Mammary epithelial cell (primary cell): Measurements from ENCODE around the gene ACKR4.

Experiments used
- CTCF ChIP-seq, 2 donors: IDR thresholded peaks in 1 of 2; conservative IDR thresholded peaks in 1 of 2; 2 replicates each; pipeline ENCODE4 v1.5.1; 2011 to 2012; ENCODE audit warnings: inconsistent platforms in 2 of 2, low read length in 2 of 2, mild to moderate bottlenecking in 2 of 2, control low read depth in 1 of 2, low read depth in 1 of 2; ENCODE audit not compliant: insufficient read depth in 1 of 2; ENCODE audit errors: extremely low read depth in 1 of 2
- EZH2 ChIP-seq: IDR thresholded peaks from 2 replicates; pipeline ENCODE4 v1.6.1; 2012; ENCODE audit warnings: low read length, inconsistent platforms, borderline replicate concordance

- TF ChIP-seq EZH2 (no peak), CTCF (conservative IDR thresholded peaks at IDR 0.05 in 1 of 2, IDR thresholded peaks at IDR 0.05 in 1 of 2; ENCODE audit: extremely low read depth in 1 of 2, insufficient read depth in 1 of 2, low read depth in 1 of 2, low read length in 2 of 2) (no peak)
Observed at GRCh38 chr3:132569153-132569552, 27.9 kb upstream of the ACKR4 start.
